Hepatocyte (in vitro differentiated cells): ENCODE data around the gene CFL1. TPM values are rescaled to one million over a fixed set of nuclear protein-coding genes. Genes with fewer than 3 reads are reported as not detected.

Source experiments
- DNase-seq: peaks from one replicate; pipeline ENCODE4 v3.0.0-alpha.2; 2016; ENCODE audit warnings: low spot score
- H2AFZ ChIP-seq: fragments of 200-600 bp; sonication (generic); 2 replicates; pipeline ENCODE4 v1.6.0; 2016; ENCODE audit warnings: antibody characterized with exemption, mild to moderate bottlenecking
- H3K27ac ChIP-seq: fragments of 200-600 bp; sonication (generic); 2 replicates; pipeline ENCODE4 v1.5.1; 2016; ENCODE audit warnings: mild to moderate bottlenecking
- H3K27me3 ChIP-seq: fragments of 200-600 bp; sonication (generic); 2 replicates; pipeline ENCODE4 v1.6.1; 2016
- H3K36me3 ChIP-seq: fragments of 200-600 bp; sonication (generic); replicated peaks from 2 replicates; pipeline ENCODE4 v1.5.1; 2016; ENCODE audit warnings: low read depth; ENCODE audit not compliant: insufficient read depth
- H3K4me1 ChIP-seq: fragments of 200-600 bp; sonication (generic); 2 replicates; pipeline ENCODE4 v1.5.1; 2016; ENCODE audit warnings: mild to moderate bottlenecking, moderate library complexity; ENCODE audit not compliant: insufficient read depth
- H3K4me2 ChIP-seq: fragments of 200-600 bp; sonication (generic); 2 replicates; pipeline ENCODE4 v1.6.0; 2016
- H3K4me3 ChIP-seq: fragments of 200-600 bp; sonication (generic); 2 replicates; pipeline ENCODE4 v1.5.1; 2016; ENCODE audit warnings: mild to moderate bottlenecking
- H3K79me2 ChIP-seq: fragments of 200-600 bp; sonication (generic); 2 replicates; pipeline ENCODE4 v1.6.0; 2017; ENCODE audit warnings: mild to moderate bottlenecking
- H3K9me2 ChIP-seq: fragments of 200-600 bp; sonication (generic); replicated peaks from 2 replicates; pipeline ENCODE4 v1.6.0; 2017; ENCODE audit warnings: mild to moderate bottlenecking; ENCODE audit not compliant: insufficient read depth
- H3K9me3 ChIP-seq: fragments of 200-600 bp; sonication (generic); 2 replicates; pipeline ENCODE4 v1.5.1; 2016; ENCODE audit warnings: low read depth, mild to moderate bottlenecking
- H4K20me1 ChIP-seq: fragments of 200-600 bp; sonication (generic); 2 replicates; pipeline ENCODE4 v1.6.0; 2016; ENCODE audit warnings: mild to moderate bottlenecking; ENCODE audit not compliant: insufficient read depth, poor library complexity, severe bottlenecking
- EZH2 ChIP-seq: fragments of 200-600 bp; sonication (generic); IDR thresholded peaks from 2 replicates; pipeline ENCODE4 v1.6.1; 2016; ENCODE audit warnings: antibody characterized with exemption, mild to moderate bottlenecking, borderline replicate concordance
- EZH2phosphoT487 ChIP-seq: fragments of 200-600 bp; sonication (generic); IDR thresholded peaks from one replicate; pipeline ENCODE4 v1.6.1; 2018; ENCODE audit warnings: antibody characterized with exemption, mild to moderate bottlenecking, low read depth, moderate library complexity; ENCODE audit not compliant: unreplicated experiment, severe bottlenecking
- WGBS: methylation state at CpG from one replicate; pipeline ENCODE4 v1.1.6; 2016; ENCODE audit warnings: low lambda C conversion rate; ENCODE audit errors: missing lambda C conversion rate; 5-methylcytosine and 5-hydroxymethylcytosine counted together
- polyA plus RNA-seq: library from polyadenylated mRNA; unstranded; fragments of >200 nt; fragmentation: Nextera tagmentation; extraction: Ambion mirVana; gene quantifications from 2 replicates; pipeline ENCODE4 v1.2.1, GENCODE V29; 2016
- total RNA-seq: library from RNA; depleted of rRNA; stranded (reverse); fragments of >200 nt; gene quantifications from 2 replicates; pipeline ENCODE4 v1.2.3, GENCODE V29; 2014
- TF ChIP-seq, protein P1 (sequence below): fragments of 200-600 bp; sonication (generic); IDR thresholded peaks from 2 replicates; pipeline ENCODE4 v1.5.1; 2016; ENCODE audit warnings: antibody characterized with exemption, mild to moderate bottlenecking; ENCODE audit not compliant: poor library complexity

Gene CFL1
- total and polyA plus RNA-seq, 2 experiments from 2014 or later, result 720 to 1,698 TPM

- WGBS, result 54% methylated on average over 19 of the region's 19 CpGs
- Histone ChIP-seq H3K27ac (no peak overlapping the region), H2AFZ (no peak overlapping the region), H3K4me2 (no peak overlapping the region), H3K79me2 (peaks cover 16% of the 10 kb centered on the region), H3K4me3 (no peak overlapping the region), H3K9me2 (no peaks in the 10 kb centered on the region), H3K27me3 (no peaks in the 10 kb centered on the region), H3K9me3 (no peaks in the 10 kb centered on the region), H4K20me1 (no peaks in the 10 kb centered on the region), H3K36me3 (no peaks in the 10 kb centered on the region), H3K4me1 (no peaks in the 10 kb centered on the region)
- DNase-seq, result no peak
- TF ChIP-seq EZH2, result no peak
Measured at GRCh38 chr11:65811764-65812475, 46.1 kb downstream of the CFL1 start.

DNA sequence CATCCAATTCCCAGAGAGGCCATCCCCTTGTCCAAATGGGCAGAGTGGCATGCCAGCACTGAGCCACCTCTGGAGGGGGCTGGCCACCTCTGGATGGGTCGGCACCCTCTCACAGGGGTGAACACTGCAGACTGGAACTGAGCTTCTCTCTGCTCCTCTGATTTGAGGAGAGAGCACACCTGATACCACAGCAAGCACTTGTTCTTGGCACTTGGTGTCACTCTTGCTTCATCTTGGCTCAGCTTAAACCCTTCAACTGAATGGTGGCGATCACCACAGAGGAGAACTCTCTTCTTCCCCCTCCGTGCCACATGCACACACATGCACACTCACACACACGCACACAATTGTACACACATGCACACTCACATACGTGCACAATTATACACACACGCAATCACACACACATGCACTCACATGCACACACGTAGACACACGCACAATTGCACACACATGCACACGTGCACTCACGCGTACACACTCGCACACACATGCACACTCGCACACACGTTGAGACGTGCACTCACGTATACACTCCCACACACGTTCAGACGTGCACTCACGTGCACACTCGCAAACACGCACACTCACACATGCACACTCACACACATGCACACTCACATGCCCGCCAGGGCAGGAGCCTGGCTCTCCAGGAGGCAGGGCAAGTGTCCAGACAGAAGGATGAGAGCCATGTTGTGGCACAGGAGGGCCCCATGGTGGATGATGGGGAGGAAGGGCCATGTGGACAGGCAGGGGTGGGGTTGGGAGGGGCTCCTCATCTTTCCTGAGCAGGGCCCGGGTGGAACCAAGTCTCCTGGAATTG is 47.7 kb downstream of the CFL1 start:
- no peaks in the 10 kb centered on the region for H3K9me2 ChIP-seq
- H3K9me3 ChIP-seq, result no peaks in the 10 kb centered on the region
- no peak overlapping the region for H3K4me2 ChIP-seq
- 92% methylated on average over 23 of the region's 23 CpGs for WGBS
- no peaks in the 10 kb centered on the region for H3K36me3 ChIP-seq
- H4K20me1 ChIP-seq, result no peaks in the 10 kb centered on the region
- no peak overlapping the region for H3K4me3 ChIP-seq
- no peak overlapping the region for H2AFZ ChIP-seq
- DNase-seq, result no peak
- H3K27ac ChIP-seq, result no peak overlapping the region
- no peak for TF ChIP-seq EZH2phosphoT487
- TF ChIP-seq EZH2, result no peak
- TF ChIP-seq, protein P1, sequence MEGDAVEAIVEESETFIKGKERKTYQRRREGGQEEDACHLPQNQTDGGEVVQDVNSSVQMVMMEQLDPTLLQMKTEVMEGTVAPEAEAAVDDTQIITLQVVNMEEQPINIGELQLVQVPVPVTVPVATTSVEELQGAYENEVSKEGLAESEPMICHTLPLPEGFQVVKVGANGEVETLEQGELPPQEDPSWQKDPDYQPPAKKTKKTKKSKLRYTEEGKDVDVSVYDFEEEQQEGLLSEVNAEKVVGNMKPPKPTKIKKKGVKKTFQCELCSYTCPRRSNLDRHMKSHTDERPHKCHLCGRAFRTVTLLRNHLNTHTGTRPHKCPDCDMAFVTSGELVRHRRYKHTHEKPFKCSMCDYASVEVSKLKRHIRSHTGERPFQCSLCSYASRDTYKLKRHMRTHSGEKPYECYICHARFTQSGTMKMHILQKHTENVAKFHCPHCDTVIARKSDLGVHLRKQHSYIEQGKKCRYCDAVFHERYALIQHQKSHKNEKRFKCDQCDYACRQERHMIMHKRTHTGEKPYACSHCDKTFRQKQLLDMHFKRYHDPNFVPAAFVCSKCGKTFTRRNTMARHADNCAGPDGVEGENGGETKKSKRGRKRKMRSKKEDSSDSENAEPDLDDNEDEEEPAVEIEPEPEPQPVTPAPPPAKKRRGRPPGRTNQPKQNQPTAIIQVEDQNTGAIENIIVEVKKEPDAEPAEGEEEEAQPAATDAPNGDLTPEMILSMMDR, result no peak
- no peaks in the 10 kb centered on the region for H3K27me3 ChIP-seq
- H3K4me1 ChIP-seq, result no peaks in the 10 kb centered on the region
- no peaks in the 10 kb centered on the region for H3K79me2 ChIP-seq

- Histone ChIP-seq H3K9me2 (no peaks in the 10 kb centered on the region), H3K4me2 (no peak overlapping the region), H3K27ac (no peak overlapping the region), H3K9me3 (no peaks in the 10 kb centered on the region), H3K4me1 (no peaks in the 10 kb centered on the region), H3K79me2 (no peaks in the 10 kb centered on the region), H3K36me3 (no peaks in the 10 kb centered on the region), H3K27me3 (no peaks in the 10 kb centered on the region), H3K4me3 (no peak overlapping the region), H4K20me1 (no peaks in the 10 kb centered on the region), H2AFZ (no peak overlapping the region)
- no peak for TF ChIP-seq EZH2
- TF ChIP-seq EZH2phosphoT487, result no peak
- TF ChIP-seq, protein P1, result no peak
- 95% methylated on average over 9 of the region's 9 CpGs for WGBS
- no peak for DNase-seq
Measured at GRCh38 chr11:65809496-65809895, 48.5 kb downstream of the CFL1 start.

DNA sequence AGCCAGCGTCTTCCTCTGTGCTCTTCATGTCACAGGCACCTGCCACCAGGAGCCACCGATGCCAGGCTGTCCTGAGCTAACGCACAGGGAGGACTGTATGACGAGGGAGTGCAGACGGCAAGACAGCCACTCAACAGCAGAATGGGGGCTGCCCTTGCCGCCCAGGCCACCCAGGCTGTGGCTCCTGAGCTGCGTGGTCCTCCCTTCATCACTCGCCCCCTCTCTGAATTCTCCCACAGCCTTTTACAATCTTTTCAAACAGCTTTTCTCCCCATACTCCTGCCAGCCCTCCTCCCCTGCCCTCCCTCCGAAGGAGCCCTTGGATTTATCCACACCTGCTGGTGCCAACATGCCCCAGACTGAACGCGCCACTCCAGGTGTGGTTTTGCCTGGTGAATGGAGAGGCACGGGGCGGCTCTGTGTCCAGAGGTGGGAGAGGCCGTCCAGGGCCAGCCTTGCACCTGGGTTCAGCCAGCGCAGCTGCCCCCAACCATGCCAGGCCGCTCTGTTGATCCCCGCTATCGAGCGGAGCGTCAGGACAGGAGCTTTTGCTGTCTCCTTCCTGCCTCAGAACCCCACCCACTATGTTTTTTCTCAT is 49.1 kb downstream of the CFL1 start:
- no peaks in the 10 kb centered on the region for H3K36me3 ChIP-seq
- H3K27ac ChIP-seq, result no peak overlapping the region
- TF ChIP-seq EZH2, result no peak
- TF ChIP-seq, protein P1, result no peak
- no peak for TF ChIP-seq EZH2phosphoT487
- no peak overlapping the region for H3K4me2 ChIP-seq
- H3K9me3 ChIP-seq, result no peaks in the 10 kb centered on the region
- no peaks in the 10 kb centered on the region for H3K27me3 ChIP-seq
- no peaks in the 10 kb centered on the region for H3K4me1 ChIP-seq
- no peaks in the 10 kb centered on the region for H4K20me1 ChIP-seq
- no peak overlapping the region for H2AFZ ChIP-seq
- no peak overlapping the region for H3K4me3 ChIP-seq
- no peak for DNase-seq
- 89% methylated on average over 20 of the region's 20 CpGs for WGBS
- H3K9me2 ChIP-seq, result no peaks in the 10 kb centered on the region
- H3K79me2 ChIP-seq, result no peaks in the 10 kb centered on the region
